Activated CD4-positive, alpha-beta memory T cell treated with anti-CD3 and anti-CD28 coated beads for 36 hours (primary cell): ENCODE data around the gene MTR. TPM values are rescaled to one million over a fixed set of nuclear protein-coding genes. Genes with fewer than 3 reads are reported as not detected.
"Not testable (repeated sequence)": the region's sequence is repeated elsewhere in the genome, so short reads cannot be mapped to it uniquely, and the experiment has no call there.

Experiments used
- CTCF ChIA-PET: fragments of 350-600 bp; sonication (Branson Sonifier 250); formaldehyde crosslinking; loops from one replicate; lab custom pipeline; 2021; ENCODE audit warnings: antibody characterized with exemption, inconsistent platforms; lab: Charles Lee
- POLR2A ChIA-PET: fragments of 350-600 bp; sonication (Branson Sonifier 250); formaldehyde crosslinking; loops from one replicate; lab custom pipeline; 2021; ENCODE audit warnings: antibody characterized with exemption; lab: Charles Lee
- DNase-seq: peaks from one replicate; pipeline ENCODE4 v3.0.0-alpha.2; 2020
- H3K27ac Mint-ChIP-seq: one replicate; pipeline ENCODE4 v1.8.0; 2021; ENCODE audit warnings: mixed read lengths
- H3K27me3 Mint-ChIP-seq: one replicate; pipeline ENCODE4 v1.8.0; 2021; ENCODE audit warnings: mixed read lengths
- H3K36me3 Mint-ChIP-seq: one replicate; pipeline ENCODE4 v1.8.0; 2021; ENCODE audit warnings: mixed read lengths
- H3K4me1 Mint-ChIP-seq: one replicate; pipeline ENCODE4 v1.8.0; 2021; ENCODE audit warnings: low read depth, mixed read lengths
- H3K4me3 Mint-ChIP-seq: one replicate; pipeline ENCODE4 v1.8.0; 2021; ENCODE audit warnings: mild to moderate bottlenecking, mixed read lengths
- H3K9me3 Mint-ChIP-seq: one replicate; pipeline ENCODE4 v1.8.0; 2021; ENCODE audit warnings: mixed read lengths
- intact Hi-C: fragments of 100-400 bp; cut with micrococcal nuclease; formaldehyde crosslinking; loops from one replicate; pipeline ENCODE4 v1.15.1; 2023
- total RNA-seq, 2 experiments: library from RNA; stranded (reverse); gene quantifications; one replicate each; pipeline ENCODE4 v1.2.3, GENCODE V29; 2021

Gene MTR
- total RNA-seq, 2 experiments from 2014 or later = 46.3 to 46.6 TPM

GRCh38 chr1:236836157-236836556, 41.1 kb downstream of the MTR start:
- CTCF ChIA-PET = no interaction called here
- no peak for DNase-seq
- POLR2A ChIA-PET = no interaction called here
- Mint-ChIP-seq H3K9me3 (no peaks in the 10 kb centered on the region), H3K36me3 (peaks cover 59% of the 10 kb centered on the region), H3K27me3 (no peaks in the 10 kb centered on the region), H3K27ac (no peak overlapping the region), H3K4me3 (no peak overlapping the region), H3K4me1 (no peaks in the 10 kb centered on the region)
- intact Hi-C loops = no loop called here

GRCh38 chr1:236837115-236837514, 42.0 kb downstream of the MTR start:
- Mint-ChIP-seq H3K9me3 (no peaks in the 10 kb centered on the region), H3K36me3 (peaks cover 59% of the 10 kb centered on the region), H3K27me3 (no peaks in the 10 kb centered on the region), H3K4me1 (no peaks in the 10 kb centered on the region), H3K27ac (no peak overlapping the region), H3K4me3 (no peak overlapping the region)
- ChIA-PET CTCF (no interaction called here), POLR2A (no interaction called here)
- no peak for DNase-seq
- intact Hi-C loops = no loop called here

GRCh38 chr1:236837897-236838296, 42.8 kb downstream of the MTR start:
- no peaks in the 10 kb centered on the region for H3K4me1 Mint-ChIP-seq
- no peaks in the 10 kb centered on the region for H3K27me3 Mint-ChIP-seq
- DNase-seq = no peak
- H3K27ac Mint-ChIP-seq = no peak overlapping the region
- ChIA-PET CTCF (no interaction called here), POLR2A (no interaction called here)
- no peaks in the 10 kb centered on the region for H3K9me3 Mint-ChIP-seq
- no peak overlapping the region for H3K4me3 Mint-ChIP-seq
- intact Hi-C loops = no loop called here
- peaks cover 57% of the 10 kb centered on the region for H3K36me3 Mint-ChIP-seq

GRCh38 chr1:236841341-236841740, 46.2 kb downstream of the MTR start:
- ChIA-PET POLR2A (no interaction called here), CTCF (no interaction called here)
- no peaks in the 10 kb centered on the region for H3K9me3 Mint-ChIP-seq
- no peak overlapping the region for H3K4me3 Mint-ChIP-seq
- peaks cover 33% of the 10 kb centered on the region for H3K36me3 Mint-ChIP-seq
- no peak overlapping the region for H3K27ac Mint-ChIP-seq
- no peaks in the 10 kb centered on the region for H3K4me1 Mint-ChIP-seq
- intact Hi-C loops = no loop called here
- H3K27me3 Mint-ChIP-seq = no peaks in the 10 kb centered on the region
- DNase-seq = no peak

GRCh38 chr1:236844499-236845271, 49.6 kb downstream of the MTR start:
- POLR2A ChIA-PET = no interaction called here
- H3K27ac Mint-ChIP-seq = no peak overlapping the region
- CTCF ChIA-PET = interaction anchor here (1.1 kb wide), 1 partner anchor 85 kb away, joined by 3 read pairs; no protein-coding TSS in a partner anchor
- no peaks in the 10 kb centered on the region for H3K9me3 Mint-ChIP-seq
- no peak overlapping the region for H3K4me3 Mint-ChIP-seq
- intact Hi-C loops = no loop called here
- no peaks in the 10 kb centered on the region for H3K27me3 Mint-ChIP-seq
- no peaks in the 10 kb centered on the region for H3K4me1 Mint-ChIP-seq
- no peak for DNase-seq
- peaks cover 33% of the 10 kb centered on the region for H3K36me3 Mint-ChIP-seq

- Mint-ChIP-seq H3K27me3 (no peaks in the 10 kb centered on the region), H3K4me1 (no peaks in the 10 kb centered on the region), H3K27ac (no peak overlapping the region), H3K36me3 (peaks cover 31% of the 10 kb centered on the region), H3K9me3 (no peaks in the 10 kb centered on the region), H3K4me3 (no peak overlapping the region)
- ChIA-PET POLR2A (no interaction called here), CTCF (no interaction called here)
- DNase-seq = no peak
- intact Hi-C loops = no loop called here
Observed at GRCh38 chr1:236845830-236846229, 50.7 kb downstream of the MTR start.

GRCh38 chr1:236848274-236848923, 53.3 kb downstream of the MTR start:
- intact Hi-C loops = no loop called here
- Mint-ChIP-seq H3K4me1 (no peaks in the 10 kb centered on the region), H3K27ac (no peak overlapping the region), H3K9me3 (no peaks in the 10 kb centered on the region), H3K4me3 (no peak overlapping the region), H3K36me3 (peaks cover 28% of the 10 kb centered on the region), H3K27me3 (no peaks in the 10 kb centered on the region)
- ChIA-PET POLR2A (no interaction called here), CTCF (no interaction called here)
- no peak for DNase-seq

GRCh38 chr1:236850077-236850979, 55.2 kb downstream of the MTR start:
- POLR2A ChIA-PET = no interaction called here
- peaks cover 37% of the 10 kb centered on the region for H3K36me3 Mint-ChIP-seq

GRCh38 chr1:236851871-236852270, 56.8 kb downstream of the MTR start:
- no peaks in the 10 kb centered on the region for H3K27me3 Mint-ChIP-seq
- DNase-seq = no peak
- no peak overlapping the region for H3K4me3 Mint-ChIP-seq
- peaks cover 51% of the 10 kb centered on the region for H3K36me3 Mint-ChIP-seq
- H3K4me1 Mint-ChIP-seq = no peaks in the 10 kb centered on the region
- intact Hi-C loops = no loop called here
- H3K9me3 Mint-ChIP-seq = no peaks in the 10 kb centered on the region
- no peak overlapping the region for H3K27ac Mint-ChIP-seq
- CTCF ChIA-PET = interaction anchor here (1.5 kb wide), 1 partner anchor 17 kb away, joined by 5 read pairs; no protein-coding TSS in a partner anchor
- POLR2A ChIA-PET = no interaction called here

More at GRCh38 chr1:236850077-236850979, 55.2 kb downstream of the MTR start:
- Mint-ChIP-seq H3K9me3 (no peaks in the 10 kb centered on the region), H3K27me3 (no peaks in the 10 kb centered on the region), H3K4me1 (no peaks in the 10 kb centered on the region), H3K4me3 (no peak overlapping the region), H3K27ac (no peak overlapping the region)
- CTCF ChIA-PET = no interaction called here
- no peak for DNase-seq
- intact Hi-C loops = no loop called here

GRCh38 chr1:236853921-236854604, 59.0 kb downstream of the MTR start:
- no peaks in the 10 kb centered on the region for H3K9me3 Mint-ChIP-seq
- H3K36me3 Mint-ChIP-seq = peaks cover 63% of the 10 kb centered on the region
- CTCF ChIA-PET = no interaction called here
- DNase-seq = no peak
- no peaks in the 10 kb centered on the region for H3K27me3 Mint-ChIP-seq
- intact Hi-C loops = no loop called here
- POLR2A ChIA-PET = no interaction called here
- H3K27ac Mint-ChIP-seq = no peak overlapping the region
- H3K4me1 Mint-ChIP-seq = peaks cover 5% of the 10 kb centered on the region
- H3K4me3 Mint-ChIP-seq = no peak overlapping the region

- no peak for DNase-seq
- Mint-ChIP-seq H3K36me3 (peaks cover 62% of the 10 kb centered on the region), H3K27me3 (no peaks in the 10 kb centered on the region), H3K4me1 (peaks cover 5% of the 10 kb centered on the region), H3K4me3 (no peak overlapping the region), H3K9me3 (no peaks in the 10 kb centered on the region), H3K27ac (no peak overlapping the region)
- intact Hi-C loops = no loop called here
- POLR2A ChIA-PET = no interaction called here
- CTCF ChIA-PET = no interaction called here
Observed at GRCh38 chr1:236854605-236854983, 59.5 kb downstream of the MTR start.

GRCh38 chr1:236856649-236857048, 61.6 kb downstream of the MTR start:
- POLR2A ChIA-PET, H3K27ac Mint-ChIP-seq, H3K9me3 Mint-ChIP-seq, H3K27me3 Mint-ChIP-seq, intact Hi-C loops, CTCF ChIA-PET, DNase-seq, H3K4me3 Mint-ChIP-seq: not testable (repeated sequence)
- H3K4me1 Mint-ChIP-seq = peaks cover 10% of the 10 kb centered on the region
- peaks cover 63% of the 10 kb centered on the region for H3K36me3 Mint-ChIP-seq
